ENCODE results near the gene PRKCZ.

The PRKCZ gene

GRCh38 chr1:2214541-2215241, 164.5 kb downstream of the PRKCZ start:
- no peak for DNase-seq

GRCh38 chr1:2215329-2215728, 165.1 kb downstream of the PRKCZ start:
- DNase-seq, result no peak

DNA sequence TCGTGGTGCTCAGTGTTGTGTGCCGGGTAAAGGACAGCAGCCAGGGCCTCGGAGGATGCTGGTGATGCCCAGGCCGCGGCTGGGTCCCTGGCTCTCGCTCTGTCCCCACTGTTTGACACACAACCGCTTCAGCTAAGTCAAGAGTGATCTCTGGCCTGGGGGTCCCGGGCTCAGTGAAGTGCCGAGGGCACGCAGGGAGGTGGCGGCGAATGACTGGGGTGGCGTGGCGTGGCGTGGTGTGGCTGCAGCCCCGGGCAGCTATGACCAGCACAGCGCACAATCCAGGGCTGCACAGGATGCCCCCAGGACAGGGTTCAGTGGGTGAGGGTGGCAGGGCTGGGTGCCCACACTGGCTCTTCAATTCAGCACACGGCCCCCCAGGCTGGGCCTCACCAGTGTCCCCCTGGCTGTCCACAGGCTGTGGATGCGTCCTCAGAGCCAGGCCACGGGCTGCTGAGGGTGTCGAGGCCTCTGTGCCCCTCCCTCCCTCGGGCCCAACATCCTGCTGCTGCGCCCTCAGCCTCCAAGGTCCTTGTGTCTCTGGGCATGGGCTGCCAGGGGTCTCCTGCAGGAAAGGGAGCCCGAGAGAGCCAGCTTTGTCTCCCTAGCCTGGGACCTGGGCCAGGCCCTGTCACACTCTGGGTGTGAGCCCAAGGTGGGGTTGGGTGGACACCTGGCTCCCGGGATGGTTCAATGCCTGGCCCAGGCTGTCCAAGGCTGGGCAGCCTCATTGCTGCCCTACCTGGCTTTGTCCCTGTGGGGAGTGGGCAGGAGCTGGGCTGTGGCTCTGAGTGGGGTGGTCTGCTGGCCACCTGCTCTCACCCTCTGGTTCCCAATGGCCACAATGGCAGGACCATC, 165.9 kb downstream of the PRKCZ start:
- no peak for DNase-seq

DNA sequence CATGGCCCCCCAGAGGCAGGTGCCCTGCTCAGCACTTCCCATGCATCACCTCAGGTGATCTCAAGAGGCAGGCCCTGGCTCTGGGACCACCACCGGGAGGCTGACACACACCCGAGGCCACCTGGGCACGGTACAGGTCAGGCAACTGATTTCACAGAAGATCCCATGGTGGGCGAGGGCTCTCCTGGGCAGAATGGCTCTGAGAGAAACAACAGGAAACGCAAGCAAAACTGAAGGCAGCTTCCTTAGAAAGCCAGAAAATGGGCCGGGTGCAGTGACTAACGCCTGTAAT, 166.5 kb downstream of the PRKCZ start:
- no peak for DNase-seq

DNA sequence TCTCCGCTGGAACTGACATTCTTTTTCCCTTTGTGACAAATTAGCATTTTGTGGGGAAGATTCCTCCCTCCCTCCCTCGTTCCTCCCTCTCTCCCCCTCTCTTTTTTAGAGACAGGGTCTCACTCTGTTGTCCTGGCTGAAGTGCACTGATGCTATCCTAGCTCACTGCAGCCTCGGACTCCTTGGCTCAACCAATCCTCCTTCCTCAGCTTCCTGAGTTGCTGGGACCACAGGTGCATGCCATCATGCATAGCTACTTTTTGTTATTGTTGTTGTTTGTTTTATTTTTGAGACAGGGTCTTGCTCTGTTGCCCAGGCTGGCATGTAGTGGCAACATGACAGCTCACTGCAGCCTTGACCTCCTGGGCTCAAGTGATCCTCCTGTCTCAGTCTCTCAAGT, 171.1 kb downstream of the PRKCZ start:
- no peak for DNase-seq

- no peak for DNase-seq
Measured at GRCh38 chr1:2224170-2224584, 174.0 kb downstream of the PRKCZ start.

DNA sequence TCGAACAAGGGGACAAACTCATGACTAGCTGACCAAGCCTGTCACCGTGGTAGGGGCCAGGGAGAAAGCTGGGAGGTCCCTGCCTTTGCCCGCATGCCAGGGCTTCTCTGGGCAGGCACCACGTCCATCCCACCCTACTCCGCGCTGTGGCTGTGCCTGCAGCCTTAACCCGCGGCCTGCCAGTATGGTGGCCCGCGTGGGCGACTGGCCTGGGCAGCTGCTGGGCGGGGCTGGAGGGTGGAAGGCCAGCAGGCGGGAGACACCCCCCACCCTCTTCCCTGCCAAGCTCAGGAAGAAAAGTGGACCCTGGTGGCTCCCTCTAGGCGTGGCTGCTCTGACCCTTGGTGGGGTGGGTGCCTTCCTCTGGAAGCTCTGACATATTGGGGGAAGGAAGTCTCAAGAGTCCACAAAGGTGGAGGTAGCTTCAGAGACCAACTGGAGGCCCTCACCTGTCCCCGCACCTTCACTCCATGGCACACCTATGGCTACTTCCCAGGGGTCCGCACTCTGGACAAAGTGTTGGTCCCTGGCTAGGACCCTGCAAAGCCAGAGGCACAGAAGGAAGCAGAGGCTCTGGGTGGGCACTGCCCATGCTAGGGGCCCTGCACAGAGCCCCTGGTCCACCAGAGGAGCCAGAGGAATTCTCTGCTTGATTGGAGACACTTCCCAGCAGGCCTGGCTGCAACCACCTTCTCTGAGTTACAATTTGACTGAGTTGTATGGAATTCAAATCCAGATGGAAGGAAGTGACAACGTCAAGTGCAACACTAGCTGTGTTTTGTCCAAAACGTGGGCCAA, 174.6 kb downstream of the PRKCZ start:
- no peak for DNase-seq

GRCh38 chr1:2226525-2227345, 176.5 kb downstream of the PRKCZ start:
- no peak for DNase-seq

DNA sequence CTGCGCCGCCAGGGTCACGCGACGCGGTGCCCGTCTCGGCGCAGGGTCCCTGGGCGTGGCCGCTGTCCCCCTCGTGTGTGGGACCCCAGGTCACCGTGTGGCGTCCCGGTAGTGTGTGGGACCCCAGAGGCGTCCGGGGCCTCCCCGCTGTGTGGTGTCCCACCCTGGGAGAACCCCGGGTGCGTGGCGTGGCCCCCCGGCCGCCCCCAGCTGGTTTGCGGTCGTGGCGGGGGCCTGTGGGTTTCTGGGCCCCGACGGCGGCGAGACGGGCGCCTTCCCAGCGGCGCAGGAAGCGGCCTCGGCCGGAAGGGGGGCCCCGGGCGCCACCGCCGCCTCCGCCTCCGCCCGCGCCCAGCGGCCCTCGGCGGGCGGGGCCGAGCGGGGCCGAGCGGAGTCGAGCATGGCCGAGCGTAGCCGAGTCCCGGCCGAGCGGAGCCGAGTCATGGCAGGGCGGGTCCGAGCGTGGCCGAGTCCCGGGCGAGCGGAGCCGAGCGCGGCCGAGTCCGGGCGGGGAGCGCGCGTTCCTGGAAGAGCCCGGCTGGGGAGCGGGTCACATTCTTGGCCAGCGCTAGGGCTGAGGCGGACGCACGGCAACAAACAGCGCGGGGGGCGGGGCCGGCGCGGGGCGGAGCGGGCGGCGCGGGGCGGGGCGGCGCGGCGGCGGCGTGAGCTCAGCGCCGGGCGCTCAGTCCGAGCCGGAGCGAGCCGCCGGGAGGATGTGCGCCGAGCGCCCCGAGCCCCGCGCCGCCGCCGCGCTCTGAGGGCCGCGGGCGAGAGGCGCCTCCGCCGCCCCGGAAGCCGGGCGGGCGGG, 177.3 kb downstream of the PRKCZ start:
- peak; percentile 51 to 82 for DNase-seq

GRCh38 chr1:2228157-2228594, 178.0 kb downstream of the PRKCZ start, which contains the start of gene SKI:
Gene SKI (plus strand): TSS chr1:2228319. CDS start chr1:2228767, 448 bp downstream.
- DNase-seq, result no peak

GRCh38 chr1:2228694-2229036, 178.5 kb downstream of the PRKCZ start:
- DNase-seq, result no peak

GRCh38 chr1:2229037-2229864, 179.0 kb downstream of the PRKCZ start:
- DNase-seq, result no peak

DNA sequence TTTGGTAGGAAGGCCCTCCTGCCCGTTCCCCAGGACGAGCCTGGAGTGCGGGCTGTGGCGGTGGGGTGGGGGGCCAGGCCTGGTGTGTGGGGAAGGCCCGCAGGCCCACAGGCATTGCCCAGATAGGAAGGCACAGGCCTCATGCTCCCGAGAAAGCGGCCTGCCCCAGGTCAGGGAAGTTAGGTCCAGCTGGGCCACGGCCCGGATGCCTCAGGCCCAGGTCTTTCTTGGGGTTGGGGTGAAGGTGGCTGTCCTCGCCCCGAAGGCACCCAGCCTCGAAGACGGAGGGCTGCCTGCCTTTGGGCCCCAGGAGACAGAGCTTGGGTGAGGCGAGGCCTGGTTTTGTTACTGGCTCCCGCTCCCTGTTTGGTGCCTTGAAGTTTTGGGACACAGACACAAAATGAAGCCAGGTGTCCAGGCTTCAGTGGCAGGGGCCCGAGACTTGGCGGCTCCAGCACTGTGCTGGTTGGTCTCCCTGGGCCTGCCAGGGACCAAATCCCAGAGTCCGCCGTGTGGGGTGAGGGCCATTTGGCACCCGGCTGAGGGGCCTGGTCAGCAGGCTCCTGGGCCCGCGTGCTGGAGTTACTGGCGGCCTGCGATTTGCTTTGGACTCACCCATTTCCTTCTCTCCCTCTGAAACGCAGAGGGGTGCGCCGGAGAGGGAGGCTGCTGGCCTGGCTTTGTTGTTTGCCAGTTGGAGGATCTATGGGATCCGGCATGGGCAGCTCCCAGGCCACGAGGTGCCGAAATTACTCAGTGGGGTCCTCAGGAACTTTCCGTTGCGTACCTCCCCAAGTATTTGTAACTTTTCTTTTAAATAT, 179.9 kb downstream of the PRKCZ start:
- no peak for DNase-seq

DNA sequence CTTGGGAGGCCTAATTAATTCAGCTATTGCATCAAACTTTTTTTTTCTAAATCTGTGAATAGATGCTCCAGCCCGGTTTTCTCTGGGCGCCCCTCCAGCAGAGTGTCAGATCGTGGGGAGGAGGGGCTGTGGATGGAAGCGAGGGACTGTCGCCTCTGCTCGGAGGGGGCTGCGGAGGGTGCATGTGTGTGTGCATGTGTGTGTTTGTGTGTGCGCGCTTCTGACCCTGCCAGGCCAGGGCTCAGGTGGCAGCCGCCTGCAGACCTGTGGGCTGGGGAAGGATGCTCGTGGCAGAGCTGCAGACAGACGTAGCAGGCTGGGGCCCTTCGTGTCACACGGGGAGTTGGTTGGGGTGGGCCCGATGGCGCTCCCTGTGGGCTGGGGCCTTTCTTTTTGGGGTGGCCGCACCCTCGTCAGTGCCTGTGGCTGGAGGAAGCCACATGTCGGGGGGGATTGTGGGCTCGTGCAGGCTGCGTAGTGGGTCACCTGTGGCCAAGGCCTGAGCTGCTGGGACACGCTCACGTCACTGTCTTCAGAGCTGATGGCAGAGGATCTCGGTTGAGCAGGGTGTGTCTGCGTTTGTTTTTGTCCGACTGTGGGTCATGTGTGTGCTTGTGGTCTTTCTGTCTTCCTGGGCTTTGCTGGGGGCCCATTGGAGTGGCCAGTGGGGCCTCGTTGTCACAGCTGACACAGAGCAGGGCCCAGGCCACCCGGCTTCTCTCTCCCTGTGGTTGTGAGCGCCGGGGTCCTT, 180.7 kb downstream of the PRKCZ start:
- DNase-seq, result peak in 1 of 2 experiments; percentile 8

- DNase-seq, result peak in 1 of 2 experiments; percentile 72
Measured at GRCh38 chr1:2231532-2232254, 181.5 kb downstream of the PRKCZ start.

DNA sequence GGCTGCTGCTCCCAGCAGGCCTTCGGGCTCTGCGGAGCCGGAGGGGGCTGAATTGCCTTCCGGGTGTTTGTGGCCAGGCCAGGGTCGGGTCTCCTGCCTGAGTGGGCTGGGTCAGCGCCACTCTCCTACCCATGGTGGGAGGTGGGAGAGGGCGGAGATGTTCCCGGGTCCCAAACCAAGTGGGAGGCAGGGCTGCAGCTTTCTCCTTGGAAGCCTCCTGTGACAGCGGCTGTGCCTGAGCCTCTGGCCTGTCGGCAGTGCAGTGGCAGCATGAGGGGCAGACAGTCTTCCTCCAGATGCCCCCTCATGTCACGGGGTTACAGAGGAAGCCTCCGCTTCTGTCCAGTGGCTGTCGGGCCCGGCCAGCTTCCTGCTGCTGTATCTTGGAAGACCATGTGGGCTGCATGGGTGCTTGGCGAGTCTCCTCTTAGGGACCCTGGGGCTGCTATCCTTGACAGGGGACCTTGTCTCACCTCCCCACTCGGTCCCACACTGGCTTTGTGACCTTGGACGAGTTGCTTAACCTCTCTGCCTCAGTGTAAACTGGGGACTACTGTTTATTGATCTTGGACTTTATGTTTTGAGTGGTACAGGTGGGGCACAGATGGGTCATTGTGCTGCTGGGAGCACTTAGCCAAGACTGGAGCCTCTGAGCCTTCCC, 182.2 kb downstream of the PRKCZ start:
- DNase-seq, result no peak

DNA sequence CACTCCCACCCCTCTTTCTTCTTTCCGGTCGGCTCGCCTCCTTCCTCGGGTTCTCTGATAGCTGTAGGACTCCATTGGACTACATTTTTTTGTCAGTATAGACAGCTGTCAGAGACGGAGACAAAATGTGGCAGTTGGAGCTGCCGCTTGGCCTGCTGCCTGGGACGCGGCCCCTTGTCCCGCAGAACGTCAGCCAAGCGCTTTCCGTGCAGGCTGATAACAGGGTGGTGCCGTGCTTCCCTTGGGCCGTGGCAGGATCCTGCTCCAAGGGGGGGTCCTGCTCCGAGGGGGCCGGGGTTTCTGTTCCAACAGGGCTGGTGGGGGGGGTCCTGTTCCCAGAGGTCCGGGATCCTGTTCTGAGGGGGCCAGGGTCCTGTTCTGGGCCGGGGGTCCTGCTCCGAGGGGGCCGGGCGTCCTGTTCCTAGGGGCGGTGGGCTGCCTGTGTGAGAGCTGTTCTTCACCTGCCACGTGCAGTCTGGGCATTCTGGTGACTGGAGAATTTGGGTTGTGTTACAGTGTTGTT, 182.8 kb downstream of the PRKCZ start:
- DNase-seq, result no peak

DNA sequence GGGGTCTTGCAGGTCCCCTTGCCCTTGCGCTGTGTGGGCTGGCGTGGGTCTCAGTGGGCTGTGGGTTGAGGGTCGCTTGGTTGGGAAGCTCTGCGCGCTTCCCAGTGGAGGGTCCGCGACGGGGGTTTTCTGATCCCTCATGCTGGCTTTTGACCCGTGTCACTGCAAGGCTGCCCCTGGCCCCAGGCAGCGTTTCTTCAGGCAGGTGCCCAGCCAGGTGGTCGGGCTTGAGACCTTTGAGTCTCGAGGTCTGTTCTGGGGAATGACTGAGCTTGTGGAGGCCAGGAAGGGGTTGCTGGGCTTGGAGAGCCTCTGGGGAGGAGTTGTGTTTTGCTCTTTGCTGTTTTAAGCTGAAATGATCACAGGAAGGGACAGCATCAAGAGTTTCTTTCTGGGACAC, 183.3 kb downstream of the PRKCZ start:
- DNase-seq, result no peak
